Karpas-422 (cell line): Measurements from ENCODE around the gene SLC25A40. TPM values are rescaled to one million over a fixed set of nuclear protein-coding genes. Genes with fewer than 3 reads are reported as not detected.

ENCODE experiments used
- DNase-seq: peaks from one replicate; pipeline ENCODE4 v3.0.0-alpha.2; 2015
- H2AFZ ChIP-seq: fragments of 200-600 bp; sonication (generic); 2 replicates; pipeline ENCODE4 v1.6.1; 2014; ENCODE audit warnings: antibody characterized with exemption, low read length, mixed read lengths
- H3K27ac ChIP-seq: fragments of 200-600 bp; sonication (generic); 2 replicates; pipeline ENCODE4 v1.5.1; 2014; ENCODE audit warnings: mild to moderate bottlenecking, low read length, moderate library complexity
- H3K27me3 ChIP-seq: fragments of 200-600 bp; sonication (generic); 2 replicates; pipeline ENCODE4 v1.6.1; 2014; ENCODE audit warnings: low read length, mixed read lengths
- H3K36me3 ChIP-seq: fragments of 200-600 bp; sonication (generic); 2 replicates; pipeline ENCODE4 v1.6.1; 2014; ENCODE audit warnings: low read length, mixed read lengths; ENCODE audit not compliant: insufficient read depth
- H3K4me1 ChIP-seq: fragments of 200-600 bp; sonication (generic); 2 replicates; pipeline ENCODE4 v1.6.1; 2014; ENCODE audit warnings: mild to moderate bottlenecking, low read length, mixed read lengths
- H3K4me2 ChIP-seq: fragments of 200-600 bp; sonication (generic); 2 replicates; pipeline ENCODE4 v1.6.1; 2014; ENCODE audit warnings: low read length, low read depth, mild to moderate bottlenecking; ENCODE audit not compliant: poor library complexity, severe bottlenecking
- H3K4me3 ChIP-seq: fragments of 200-600 bp; sonication (generic); 2 replicates; pipeline ENCODE4 v1.5.1; 2014; ENCODE audit warnings: mild to moderate bottlenecking, antibody characterized with exemption, low read length, mixed read lengths
- H3K79me2 ChIP-seq: fragments of 200-600 bp; sonication (generic); 2 replicates; pipeline ENCODE4 v1.6.1; 2014; ENCODE audit warnings: mild to moderate bottlenecking, low read length, mixed read lengths
- H3K9ac ChIP-seq: fragments of 200-600 bp; sonication (generic); 2 replicates; pipeline ENCODE4 v1.6.0; 2014; ENCODE audit warnings: low read length
- H3K9me2 ChIP-seq: fragments of 200-600 bp; sonication (generic), shearing (Covaris generic); replicated peaks from 2 replicates; pipeline ENCODE4 v1.6.0; 2014; ENCODE audit warnings: mild to moderate bottlenecking, low read length, moderate library complexity; ENCODE audit not compliant: insufficient read depth
- H3K9me3 ChIP-seq: fragments of 300-700, 200-600 bp; sonication (generic); 2 replicates; pipeline ENCODE4 v1.6.1; 2014; ENCODE audit warnings: low read length, mixed read lengths
- H4K20me1 ChIP-seq: fragments of 200-600 bp; sonication (generic); 2 replicates; pipeline ENCODE4 v1.6.1; 2014; ENCODE audit warnings: mild to moderate bottlenecking, antibody characterized with exemption, low read length, low read depth; ENCODE audit not compliant: insufficient read depth
- total RNA-seq: library from RNA; depleted of rRNA; stranded (reverse); fragments of >200 nt; shearing (Covaris generic); gene quantifications from 2 replicates; pipeline ENCODE4 v1.2.3, GENCODE V29; 2014; ENCODE audit warnings: low replicate concordance

The SLC25A40 gene
- total RNA-seq, 1 experiment from 2014 or later: 54.0 TPM

GRCh38 chr7:87899255-87899654 is 23.1 kb upstream of the SLC25A40 start:
- peaks cover 88% of the 10 kb centered on the region for H3K36me3 ChIP-seq

GRCh38 chr7:87895363-87895762 is 19.2 kb upstream of the SLC25A40 start:
- Histone ChIP-seq H3K27me3 (no peaks in the 10 kb centered on the region), H2AFZ (no peak overlapping the region), H4K20me1 (no peaks in the 10 kb centered on the region; the same call in 1 of the 2 replicates), H3K4me3 (no peak overlapping the region), H3K4me1 (no peaks in the 10 kb centered on the region), H3K9ac (no peak overlapping the region), H3K36me3 (peaks cover 82% of the 10 kb centered on the region; the same call in 1 of the 2 replicates), H3K4me2 (no peak overlapping the region), H3K27ac (no peak overlapping the region), H3K79me2 (peaks cover 59% of the 10 kb centered on the region), H3K9me3 (no peaks in the 10 kb centered on the region), H3K9me2 (no peaks in the 10 kb centered on the region)
- DNase-seq: no peak

More at GRCh38 chr7:87899255-87899654, 23.1 kb upstream of the SLC25A40 start:
- H4K20me1 ChIP-seq: no peaks in the 10 kb centered on the region; the same call in 1 of the 2 replicates
- no peaks in the 10 kb centered on the region for H3K9me3 ChIP-seq
- H3K79me2 ChIP-seq: peaks cover 24% of the 10 kb centered on the region
- no peak overlapping the region for H3K9ac ChIP-seq
- no peaks in the 10 kb centered on the region for H3K27me3 ChIP-seq
- no peaks in the 10 kb centered on the region for H3K4me1 ChIP-seq
- H3K4me2 ChIP-seq: no peak overlapping the region
- DNase-seq: no peak
- H3K27ac ChIP-seq: no peak overlapping the region
- no peaks in the 10 kb centered on the region for H3K9me2 ChIP-seq
- no peak overlapping the region for H2AFZ ChIP-seq
- no peak overlapping the region for H3K4me3 ChIP-seq

GRCh38 chr7:87886875-87887274 is 10.7 kb upstream of the SLC25A40 start:
- H3K9me2 ChIP-seq: no peaks in the 10 kb centered on the region
- H3K4me2 ChIP-seq: no peak overlapping the region
- H2AFZ ChIP-seq: no peak overlapping the region
- no peaks in the 10 kb centered on the region for H3K27me3 ChIP-seq
- peak; percentile 77 for DNase-seq
- H3K4me3 ChIP-seq: no peak overlapping the region
- H3K36me3 ChIP-seq: peaks cover 65% of the 10 kb centered on the region
- H3K9me3 ChIP-seq: no peaks in the 10 kb centered on the region
- H3K9ac ChIP-seq: no peak overlapping the region
- H3K27ac ChIP-seq: no peak overlapping the region
- H3K79me2 ChIP-seq: peaks cover 95% of the 10 kb centered on the region
- H4K20me1 ChIP-seq: no peaks in the 10 kb centered on the region
- H3K4me1 ChIP-seq: peaks cover 18% of the 10 kb centered on the region

GRCh38 chr7:87885018-87885417 is 8.9 kb upstream of the SLC25A40 start:
- no peak overlapping the region for H2AFZ ChIP-seq
- H3K4me3 ChIP-seq: no peak overlapping the region
- no peak overlapping the region for H3K4me2 ChIP-seq
- no peak overlapping the region for H3K9ac ChIP-seq
- H3K27me3 ChIP-seq: no peaks in the 10 kb centered on the region
- H4K20me1 ChIP-seq: no peaks in the 10 kb centered on the region
- peaks cover 95% of the 10 kb centered on the region for H3K79me2 ChIP-seq
- no peaks in the 10 kb centered on the region for H3K9me2 ChIP-seq
- no peaks in the 10 kb centered on the region for H3K9me3 ChIP-seq
- H3K36me3 ChIP-seq: peaks cover 64% of the 10 kb centered on the region
- peaks cover 35% of the 10 kb centered on the region for H3K4me1 ChIP-seq
- H3K27ac ChIP-seq: no peak overlapping the region
- DNase-seq: no peak

GRCh38 chr7:87882151-87882937 is 6.2 kb upstream of the SLC25A40 start:
- Histone ChIP-seq H3K9me3 (no peaks in the 10 kb centered on the region), H3K79me2 (peaks cover 95% of the 10 kb centered on the region), H3K27me3 (no peaks in the 10 kb centered on the region), H4K20me1 (no peaks in the 10 kb centered on the region; the same call in 1 of the 2 replicates), H3K27ac (no peak overlapping the region), H3K36me3 (peaks cover 63% of the 10 kb centered on the region), H3K9me2 (no peaks in the 10 kb centered on the region), H3K4me2 (no peak overlapping the region), H3K9ac (no peak overlapping the region), H3K4me3 (no peak overlapping the region), H2AFZ (no peak overlapping the region), H3K4me1 (peaks cover 55% of the 10 kb centered on the region)
- DNase-seq: no peak

- Histone ChIP-seq H3K27me3 (no peaks in the 10 kb centered on the region), H4K20me1 (no peaks in the 10 kb centered on the region; the same call in 1 of the 2 replicates), H3K4me2 (peak overlapping the region; percentile 85), H3K4me1 (peaks cover 64% of the 10 kb centered on the region), H3K9ac (peak overlapping the region; percentile 96), H3K27ac (peak overlapping the region; percentile 92; the same call in 1 of the 2 replicates), H3K9me2 (no peaks in the 10 kb centered on the region), H3K36me3 (peaks cover 43% of the 10 kb centered on the region), H2AFZ (no peak overlapping the region), H3K9me3 (no peaks in the 10 kb centered on the region), H3K79me2 (peaks cover 96% of the 10 kb centered on the region), H3K4me3 (peak overlapping the region; percentile 88)
- no peak for DNase-seq
These were observed 2.1 kb upstream of the SLC25A40 start for GRCh38 chr7:87878208-87878735.

- DNase-seq: peak; percentile 48
- no peaks in the 10 kb centered on the region for H3K27me3 ChIP-seq
- no peaks in the 10 kb centered on the region; the same call in 1 of the 2 replicates for H4K20me1 ChIP-seq
- no peaks in the 10 kb centered on the region for H3K9me3 ChIP-seq
- peaks cover 46% of the 10 kb centered on the region for H3K36me3 ChIP-seq
- H3K27ac ChIP-seq: peak overlapping the region; percentile 92
- H3K79me2 ChIP-seq: peaks cover 96% of the 10 kb centered on the region
- H2AFZ ChIP-seq: peak overlapping the region; percentile 30; the same call in 1 of the 2 replicates
- H3K9me2 ChIP-seq: no peaks in the 10 kb centered on the region
- peaks cover 57% of the 10 kb centered on the region for H3K4me1 ChIP-seq
- H3K9ac ChIP-seq: peak overlapping the region; percentile 96
- peak overlapping the region; percentile 85 for H3K4me2 ChIP-seq
- peak overlapping the region; percentile 88 for H3K4me3 ChIP-seq
These were observed 1.3 kb upstream of the SLC25A40 start for GRCh38 chr7:87877366-87878040.

GRCh38 chr7:87876869-87877234 is 692 bp upstream of the SLC25A40 start:
- Histone ChIP-seq H3K27me3 (no peaks in the 10 kb centered on the region), H3K9me3 (no peaks in the 10 kb centered on the region), H4K20me1 (no peaks in the 10 kb centered on the region; the same call in 1 of the 2 replicates), H3K36me3 (peaks cover 46% of the 10 kb centered on the region), H3K9me2 (no peaks in the 10 kb centered on the region), H3K4me2 (peak overlapping the region; percentile 85), H3K4me3 (peak overlapping the region; percentile 88), H3K4me1 (peaks cover 51% of the 10 kb centered on the region), H2AFZ (peak overlapping the region; percentile 30; the same call in 1 of the 2 replicates), H3K79me2 (peaks cover 96% of the 10 kb centered on the region), H3K9ac (peak overlapping the region; percentile 96), H3K27ac (peak overlapping the region; percentile 92)
- DNase-seq: peak; percentile 80
